NCI-H2029 treated with DMSO at 0.1 percent for 48 hours (cell line): Measurements from ENCODE around the gene RRP1.

ENCODE experiments used
- DNase-seq: peaks from one replicate; lab custom pipeline; 2025; lab: John Stamatoyannopoulos, UW

RRP1 gene

GRCh38 chr21:43775795-43776430, 13.5 kb upstream of the RRP1 start, which contains the start of gene CSTB:
Gene CSTB (minus strand): TSS chr21:43776308. CDS start chr21:43776269, 39 bp downstream.
- DNase-seq: no peak

GRCh38 chr21:43777953-43778352, 11.4 kb upstream of the RRP1 start:
- no peak for DNase-seq

GRCh38 chr21:43778469-43779335, 10.7 kb upstream of the RRP1 start:
- no peak for DNase-seq

- no peak for DNase-seq
These were observed 9.7 kb upstream of the RRP1 start for GRCh38 chr21:43779660-43780059.

- DNase-seq: no peak
These were observed 7.5 kb upstream of the RRP1 start for GRCh38 chr21:43781846-43782245.

- no peak for DNase-seq
These were observed 6.8 kb upstream of the RRP1 start for GRCh38 chr21:43782431-43783097.

- DNase-seq: no peak
These were observed 6.2 kb upstream of the RRP1 start for GRCh38 chr21:43783098-43783700.

- no peak for DNase-seq
These were observed 4.2 kb upstream of the RRP1 start for GRCh38 chr21:43785134-43785533.

GRCh38 chr21:43786300-43786806, 3.0 kb upstream of the RRP1 start:
- DNase-seq: no peak

- DNase-seq: no peak
These were observed 2.5 kb upstream of the RRP1 start for GRCh38 chr21:43786807-43787440.

GRCh38 chr21:43790010-43790524, 690 bp downstream of the RRP1 start:
- no peak for DNase-seq

GRCh38 chr21:43792406-43792805, 3.0 kb downstream of the RRP1 start:
- no peak for DNase-seq

- no peak for DNase-seq
These were observed 3.9 kb downstream of the RRP1 start for GRCh38 chr21:43793243-43793642.

GRCh38 chr21:43794311-43794710, 4.9 kb downstream of the RRP1 start:
- no peak for DNase-seq

- DNase-seq: no peak
These were observed 5.5 kb downstream of the RRP1 start for GRCh38 chr21:43794857-43795256.

- no peak for DNase-seq
These were observed 8.0 kb downstream of the RRP1 start for GRCh38 chr21:43797415-43797814.

- DNase-seq: no peak
These were observed 8.7 kb downstream of the RRP1 start for GRCh38 chr21:43797925-43798715.

- DNase-seq: no peak
These were observed 10.0 kb downstream of the RRP1 start for GRCh38 chr21:43799301-43799840.

GRCh38 chr21:43800124-43800523, 10.7 kb downstream of the RRP1 start:
- DNase-seq: no peak

- DNase-seq: no peak
These were observed 11.2 kb downstream of the RRP1 start for GRCh38 chr21:43800566-43800965.
